HepG2 (cell line): Measurements from ENCODE around the gene AUNIP. TPM values are rescaled to one million over a fixed set of nuclear protein-coding genes. Genes with fewer than 3 reads are reported as not detected.

Experiments used
- ATF7-NPFF ChIP-seq: sonication (generic); formaldehyde crosslinking; IDR thresholded peaks from 2 replicates; pipeline ENCODE4 v1.8.1; 2023; ENCODE audit warnings: mild to moderate bottlenecking, low read depth, missing genetic modification reagents, moderate library complexity
- CHCHD3 ChIP-seq: sonication (generic); formaldehyde crosslinking; IDR thresholded peaks from 2 replicates; pipeline ENCODE4 v1.8.0; 2022; ENCODE audit warnings: mild to moderate bottlenecking, missing genetic modification reagents, moderate library complexity
- DMTF1 ChIP-seq: sonication (generic); formaldehyde crosslinking; IDR thresholded peaks from 2 replicates; pipeline ENCODE4 v1.4.0; 2020; ENCODE audit warnings: mild to moderate bottlenecking, missing genetic modification reagents
- EED ChIP-seq: sonication (generic); formaldehyde crosslinking; IDR thresholded peaks from 2 replicates; pipeline ENCODE4 v1.5.0; 2020; ENCODE audit warnings: mild to moderate bottlenecking, missing genetic modification reagents
- FOSL2 ChIP-seq: sonication (generic); formaldehyde crosslinking; IDR thresholded peaks from 2 replicates; pipeline ENCODE4 v1.4.0; 2020; ENCODE audit warnings: missing genetic modification reagents
- FOXP4 ChIP-seq: sonication (generic); formaldehyde crosslinking; IDR thresholded peaks from 2 replicates; pipeline ENCODE4 v1.4.0; 2020; ENCODE audit warnings: missing genetic modification reagents
- GMEB2 ChIP-seq: IDR thresholded peaks from 2 replicates; pipeline ENCODE4 v1.6.1; 2016; ENCODE audit warnings: missing biosample characterization, missing genetic modification reagents, low read depth
- MNT ChIP-seq: fragments of 450-650 bp; IDR thresholded peaks from 2 replicates; pipeline ENCODE4 v1.6.1; 2016
- NFKB2 ChIP-seq: sonication (generic); formaldehyde crosslinking; IDR thresholded peaks from 2 replicates; pipeline ENCODE4 v1.4.0; 2020; ENCODE audit warnings: missing genetic modification reagents, borderline replicate concordance
- SP2 ChIP-seq: sonication (generic); formaldehyde crosslinking; IDR thresholded peaks from 2 replicates; pipeline ENCODE4 v1.5.1; 2020; ENCODE audit warnings: mild to moderate bottlenecking, missing genetic modification reagents
- THAP11 ChIP-seq: IDR thresholded peaks from 2 replicates; pipeline ENCODE4 v1.6.1; 2016; ENCODE audit warnings: missing biosample characterization, missing genetic modification reagents
- ZBTB46 ChIP-seq: sonication (generic); formaldehyde crosslinking; IDR thresholded peaks from 2 replicates; pipeline ENCODE4 v1.4.0; 2020; ENCODE audit warnings: mild to moderate bottlenecking, missing genetic modification reagents, borderline replicate concordance
- ZKSCAN1 ChIP-seq: fragments of 150-350 bp; IDR thresholded peaks from 2 replicates; pipeline ENCODE4 v1.6.1; 2014; ENCODE audit warnings: low read length
- ZNF274 ChIP-seq: sonication (generic); formaldehyde crosslinking; IDR thresholded peaks from 2 replicates; pipeline ENCODE4 v1.5.1; 2020; ENCODE audit warnings: mild to moderate bottlenecking, missing genetic modification reagents
- ZNF335 ChIP-seq: sonication (generic); formaldehyde crosslinking; IDR thresholded peaks from 2 replicates; pipeline ENCODE4 v1.4.0; 2020; ENCODE audit warnings: missing genetic modification reagents
- ZNF431 ChIP-seq: sonication (generic); formaldehyde crosslinking; IDR thresholded peaks from 2 replicates; pipeline ENCODE4 v1.9.0; 2022; ENCODE audit warnings: missing genetic modification reagents, low read depth, mild to moderate bottlenecking, borderline replicate concordance
- ZNF562 ChIP-seq: sonication (generic); formaldehyde crosslinking; IDR thresholded peaks from 2 replicates; pipeline ENCODE4 v1.8.0; 2022; ENCODE audit warnings: missing genetic modification reagents, borderline replicate concordance
- ZNF670 ChIP-seq: sonication (generic); formaldehyde crosslinking; IDR thresholded peaks from 2 replicates; pipeline ENCODE4 v1.8.0; 2022; ENCODE audit warnings: mild to moderate bottlenecking, missing genetic modification reagents, borderline replicate concordance
- ZNF773 ChIP-seq: sonication (generic); formaldehyde crosslinking; IDR thresholded peaks from 2 replicates; pipeline ENCODE4 v1.4.0; 2020; ENCODE audit warnings: missing genetic modification reagents, borderline replicate concordance
- polyA plus RNA-seq, 8 experiments: library from polyadenylated mRNA; depleted of rRNA in 3 of 8; stranded (reverse) in 7 of 8; unstranded in 1 of 8; fragments of >200 nt; fragmentation: Illumina TruSeq in 4 of 8; extraction: Trizol in 4 of 8; gene quantifications; 2 replicates each; pipeline versions ENCODE4 v1.2.1 to v1.2.3, GENCODE V29; 2011 to 2016; ENCODE audit warnings: low read depth in 4 of 8, missing spikeins in 1 of 8, mixed read lengths in 1 of 8; ENCODE audit not compliant: insufficient read depth in 1 of 8
- total RNA-seq, 5 experiments: library from RNA; depleted of rRNA; stranded (reverse); fragments of >200 nt; fragmentation: Illumina TruSeq; extraction: Trizol; gene quantifications; 2 replicates each; pipeline ENCODE4 v1.2.3, GENCODE V29; 2016; ENCODE audit warnings: low read depth in 1 of 5

The AUNIP gene
- total and polyA plus RNA-seq, 2 of the 13 experiments (the other 11 are each of a cell fraction or from before 2014, with no cell fraction given), result 3.8 to 12.3 TPM

- TF ChIP-seq ZBTB46 (CRISPR knock-in tag) (no peak), CHCHD3 (CRISPR knock-in tag) (no peak), ZNF773 (CRISPR knock-in tag) (no peak), FOSL2 (CRISPR knock-in tag) (no peak), GMEB2 (CRISPR knock-in tag) (no peak), NFKB2 (CRISPR knock-in tag) (0 out of 2 replicates have a peak, but pooled peaks have one; percentile 56), ZNF274 (CRISPR knock-in tag) (no peak; the same call in 1 of the 2 replicates), ZNF562 (no peak), ZNF431 (CRISPR knock-in tag) (no peak), DMTF1 (CRISPR knock-in tag) (no peak), ATF7-NPFF (CRISPR knock-in tag) (no peak; the same call in 1 of the 2 replicates), MNT (peak; percentile 78), ZNF335 (CRISPR knock-in tag) (no peak), SP2 (CRISPR knock-in tag) (peak; percentile 25; the same call in 1 of the 2 replicates), THAP11 (peak; percentile 97), ZNF670 (CRISPR knock-in tag) (no peak), EED (CRISPR knock-in tag) (no peak; the same call in 1 of the 2 replicates), FOXP4 (CRISPR knock-in tag) (no peak), ZKSCAN1 (no peak)
Observed at GRCh38 chr1:25905680-25906643, 46.7 kb upstream of the AUNIP start, which contains the start of gene STMN1 (continued).
